B cell (primary cell): ENCODE results near the gene STRADB. TPM values are rescaled to one million over a fixed set of nuclear protein-coding genes. Genes with fewer than 3 reads are reported as not detected.

Experiments used
- ATAC-seq: fragments of 200-7000 bp; cut with Tn5 transposase; one replicate; pipeline ENCODE4 v1.10.0; 2021; ENCODE audit warnings: low read depth, mild to moderate bottlenecking, moderate number of reproducible peaks, moderate library complexity
- CTCF ChIA-PET: fragments of 350-600 bp; sonication (Branson Sonifier 250); formaldehyde crosslinking; loops from one replicate; lab custom pipeline; 2021; ENCODE audit warnings: antibody characterized with exemption, inconsistent platforms; lab: Charles Lee
- POLR2A ChIA-PET: fragments of 350-600 bp; sonication (Branson Sonifier 250); formaldehyde crosslinking; loops from one replicate; lab custom pipeline; 2021; ENCODE audit warnings: antibody characterized with exemption; lab: Charles Lee
- DNase-seq: peaks from one replicate; pipeline ENCODE4 v3.0.0; 2013
- H2AFZ ChIP-seq: 2 replicates; pipeline ENCODE4 v1.6.1; 2012; ENCODE audit warnings: mild to moderate bottlenecking, low read depth, low read length; ENCODE audit not compliant: insufficient read depth, poor library complexity, severe bottlenecking
- H3K27ac ChIP-seq, 2 donors: 1 replicate in 1 of 2; 2 replicates in 1 of 2; pipeline ENCODE4 v1.5.1; 2012 to 2013; ENCODE audit warnings: low read length in 2 of 2, mild to moderate bottlenecking in 2 of 2, moderate library complexity in 1 of 2
- H3K27me3 ChIP-seq, 4 experiments: fragments of 200-600 bp in 1 of 4; sonication (generic) in 1 of 4; replicated peaks in 1 of 4; 1 replicate in 2 of 4; 2 replicates in 2 of 4; pipeline versions ENCODE4 v1.6.1 to v1.7.0; 2013 to 2016; ENCODE audit warnings: low read length in 3 of 4, mild to moderate bottlenecking in 2 of 4, mixed read lengths in 1 of 4, moderate library complexity in 1 of 4; ENCODE audit not compliant: insufficient read depth in 4 of 4, control insufficient read depth in 3 of 4; ENCODE audit errors: control extremely low read depth in 1 of 4
- H3K36me3 ChIP-seq, 2 experiments: replicated peaks in 1 of 2; 1 replicate in 1 of 2; 2 replicates in 1 of 2; pipeline versions ENCODE4 v1.6.1 to v1.7.1; 2013; ENCODE audit warnings: low read length in 1 of 2; ENCODE audit not compliant: insufficient read depth in 2 of 2, control insufficient read depth in 1 of 2; ENCODE audit errors: control extremely low read depth in 1 of 2, extremely low read depth in 1 of 2
- H3K4me1 ChIP-seq, 2 donors: fragments of 200-600 bp in 1 of 2; sonication (generic) in 1 of 2; 1 replicate in 1 of 2; 2 replicates in 1 of 2; pipeline versions ENCODE4 v1.5.1 to v1.6.1; 2013 to 2017; ENCODE audit warnings: low read length in 2 of 2; ENCODE audit not compliant: control insufficient read depth in 2 of 2, insufficient read depth in 2 of 2
- H3K4me2 ChIP-seq: replicated peaks from 2 replicates; pipeline ENCODE3; 2012; ENCODE audit warnings: mild to moderate bottlenecking, low read depth, low read length; ENCODE audit not compliant: poor library complexity, severe bottlenecking
- H3K4me3 ChIP-seq, 5 experiments: fragments of 200-600 bp in 1 of 5; sonication (generic) in 1 of 5; 1 replicate in 3 of 5; 2 replicates in 2 of 5; pipeline versions ENCODE4 v1.5.1 to v1.7.0; 2011 to 2016; ENCODE audit warnings: low read length in 4 of 5, mild to moderate bottlenecking in 4 of 5, low read depth in 2 of 5, control low read depth in 1 of 5, moderate library complexity in 1 of 5; ENCODE audit not compliant: insufficient read depth in 1 of 5; ENCODE audit errors: control extremely low read depth in 1 of 5, extremely low read depth in 1 of 5
- H3K79me2 ChIP-seq: fragments of 200-600 bp; sonication (generic); one replicate; pipeline ENCODE4 v1.6.0; 2016; ENCODE audit warnings: low read length; ENCODE audit not compliant: control insufficient read depth, insufficient read depth
- H3K9ac ChIP-seq: fragments of 200-600 bp; sonication (generic); 2 replicates; pipeline ENCODE4 v1.6.1; 2017; ENCODE audit warnings: mild to moderate bottlenecking, low read length, moderate library complexity
- H3K9me3 ChIP-seq, 3 donors: one replicate each; pipeline versions ENCODE4 v1.6.1 to v1.7.1; 2013; ENCODE audit warnings: low read length in 2 of 3; ENCODE audit not compliant: control insufficient read depth in 2 of 3, insufficient read depth in 1 of 3; ENCODE audit errors: control extremely low read depth in 1 of 3
- H4K20me1 ChIP-seq: 2 replicates; pipeline ENCODE4 v1.6.0; 2012; ENCODE audit warnings: mild to moderate bottlenecking, low read length; ENCODE audit not compliant: insufficient read depth, control insufficient read depth, poor library complexity, severe bottlenecking
- H3K27ac Mint-ChIP-seq: one replicate; pipeline ENCODE4 v1.8.0; 2021; ENCODE audit warnings: mixed read lengths
- H3K27me3 Mint-ChIP-seq: one replicate; pipeline ENCODE4 v1.8.0; 2021; ENCODE audit warnings: mixed read lengths
- H3K4me1 Mint-ChIP-seq: one replicate; pipeline ENCODE4 v1.8.0; 2021; ENCODE audit warnings: mixed read lengths
- H3K4me3 Mint-ChIP-seq: one replicate; pipeline ENCODE4 v1.8.0; 2021; ENCODE audit warnings: mixed read lengths
- H3K9me3 Mint-ChIP-seq: one replicate; pipeline ENCODE4 v1.8.0; 2022; ENCODE audit warnings: mixed read lengths; ENCODE audit not compliant: insufficient read depth
- CTCF ChIP-seq: fragments of 200-600 bp; IDR thresholded peaks from one replicate; pipeline ENCODE4 v1.8.0; 2022; ENCODE audit warnings: antibody characterized with exemption, mild to moderate bottlenecking
- EZH2 ChIP-seq: IDR thresholded peaks from 2 replicates; pipeline ENCODE4 v1.6.1; 2012; ENCODE audit warnings: borderline replicate concordance, low read depth, mild to moderate bottlenecking, moderate library complexity, low read length; ENCODE audit not compliant: insufficient read depth, poor library complexity, severe bottlenecking
- WGBS: methylation state at CpG from one replicate; pipeline ENCODE4 v1.1.5; 2013; ENCODE audit warnings: missing lambda C conversion rate; ENCODE audit not compliant: insufficient coverage; 5-methylcytosine and 5-hydroxymethylcytosine counted together
- intact Hi-C: fragments of 100-400 bp; cut with micrococcal nuclease; formaldehyde crosslinking; loops from one replicate; pipeline ENCODE4 v1.10.0; 2022
- polyA plus RNA-seq: library from polyadenylated mRNA; depleted of rRNA; stranded (reverse); fragments of >200 nt; gene quantifications from 2 replicates; pipeline ENCODE4 v1.2.3, GENCODE V29; 2012
- total RNA-seq, 2 donors: library from RNA; stranded (reverse); fragments of 120-200 nt in 1 of 2; gene quantifications; 1 replicate in 1 of 2; 2 replicates in 1 of 2; pipeline versions ENCODE4 v1.2.3 to v1.2.4, GENCODE V29; 2013 to 2022

Gene STRADB
- total and polyA plus RNA-seq, 2 donors (not counting 1 experiment from before 2014, with no cell fraction given) = 17.2 to 17.5 TPM

- Mint-ChIP-seq H3K4me3 (no peak overlapping the region), H3K27me3 (no peaks in the 10 kb centered on the region), H3K4me1 (peaks cover 39% of the 10 kb centered on the region), H3K27ac (no peak overlapping the region), H3K9me3 (no peaks in the 10 kb centered on the region)
- ATAC-seq (no peak), DNase-seq (no peak)
- Histone ChIP-seq H3K27me3 (no peaks in the 10 kb centered on the region), H3K4me1 (peaks cover 17 to 22% of the 10 kb centered on the region in 2 donors), H3K79me2 (peaks cover 74% of the 10 kb centered on the region), H3K4me3 (no peak overlapping the region), H3K9ac (no peak overlapping the region), H3K36me3 (peaks cover 0 to 4% of the 10 kb centered on the region in 2 experiments), H3K27ac (no peak overlapping the region), H3K4me2 (no peak overlapping the region), H2AFZ (no peak overlapping the region), H3K9me3 (no peaks in the 10 kb centered on the region), H4K20me1 (peaks cover 26% of the 10 kb centered on the region)
- CTCF ChIA-PET = interaction anchor here (0.8 kb wide), 1 partner anchor 9 kb away, joined by 5 read pairs; no protein-coding TSS in a partner anchor
- WGBS = 100% methylated on average over 2 of the region's 5 CpGs
- POLR2A ChIA-PET = interaction anchor here (0.6 kb wide), 1 partner anchor 9 kb away, joined by 3 read pairs; no protein-coding TSS in a partner anchor
- TF ChIP-seq EZH2 (no peak), CTCF (no peak)
- intact Hi-C loops = no loop called here
These were observed 20.7 kb upstream of the STRADB start for GRCh38 chr2:201430839-201431238.

- Mint-ChIP-seq H3K4me3 (peak overlapping the region; percentile 38), H3K4me1 (peaks cover 37% of the 10 kb centered on the region)
- no peak for DNase-seq
These were observed 19.4 kb upstream of the STRADB start for GRCh38 chr2:201432038-201432620.

More at GRCh38 chr2:201432038-201432620, 19.4 kb upstream of the STRADB start:
- Histone ChIP-seq H4K20me1 (peaks cover 36% of the 10 kb centered on the region), H3K79me2 (peaks cover 75% of the 10 kb centered on the region), H3K4me3 (no peak overlapping the region), H2AFZ (no peak overlapping the region), H3K9me3 (no peaks in the 10 kb centered on the region), H3K4me2 (peak overlapping the region; percentile 42), H3K27me3 (no peaks in the 10 kb centered on the region), H3K36me3 (peaks cover 0 to 4% of the 10 kb centered on the region in 2 experiments), H3K27ac (peak overlapping the region in 1 of 2 donors; percentile 58), H3K4me1 (peaks cover 17 to 22% of the 10 kb centered on the region in 2 donors), H3K9ac (no peak overlapping the region)
- intact Hi-C loops = no loop called here
- POLR2A ChIA-PET = no interaction called here
- peak overlapping the region; percentile 62 for H3K27ac Mint-ChIP-seq
- no peaks in the 10 kb centered on the region for H3K27me3 Mint-ChIP-seq
- TF ChIP-seq CTCF = no peak
- no CpG with 5 or more reads among the region's 4 CpGs for WGBS
- CTCF ChIA-PET = no interaction called here
- no peaks in the 10 kb centered on the region for H3K9me3 Mint-ChIP-seq
- ATAC-seq = peak; percentile 51
